GM18873 (cell line): Measurements from ENCODE around the gene BSX.

ENCODE experiments used
- ATAC-seq: cut with Tn5 transposase; IDR thresholded peaks from one replicate; pipeline ENCODE4 v1.9.1; 2021; ENCODE audit warnings: mild to moderate bottlenecking, moderate library complexity, moderate number of reproducible peaks; ENCODE audit not compliant: unreplicated experiment, low FRiP score

Gene BSX

DNA sequence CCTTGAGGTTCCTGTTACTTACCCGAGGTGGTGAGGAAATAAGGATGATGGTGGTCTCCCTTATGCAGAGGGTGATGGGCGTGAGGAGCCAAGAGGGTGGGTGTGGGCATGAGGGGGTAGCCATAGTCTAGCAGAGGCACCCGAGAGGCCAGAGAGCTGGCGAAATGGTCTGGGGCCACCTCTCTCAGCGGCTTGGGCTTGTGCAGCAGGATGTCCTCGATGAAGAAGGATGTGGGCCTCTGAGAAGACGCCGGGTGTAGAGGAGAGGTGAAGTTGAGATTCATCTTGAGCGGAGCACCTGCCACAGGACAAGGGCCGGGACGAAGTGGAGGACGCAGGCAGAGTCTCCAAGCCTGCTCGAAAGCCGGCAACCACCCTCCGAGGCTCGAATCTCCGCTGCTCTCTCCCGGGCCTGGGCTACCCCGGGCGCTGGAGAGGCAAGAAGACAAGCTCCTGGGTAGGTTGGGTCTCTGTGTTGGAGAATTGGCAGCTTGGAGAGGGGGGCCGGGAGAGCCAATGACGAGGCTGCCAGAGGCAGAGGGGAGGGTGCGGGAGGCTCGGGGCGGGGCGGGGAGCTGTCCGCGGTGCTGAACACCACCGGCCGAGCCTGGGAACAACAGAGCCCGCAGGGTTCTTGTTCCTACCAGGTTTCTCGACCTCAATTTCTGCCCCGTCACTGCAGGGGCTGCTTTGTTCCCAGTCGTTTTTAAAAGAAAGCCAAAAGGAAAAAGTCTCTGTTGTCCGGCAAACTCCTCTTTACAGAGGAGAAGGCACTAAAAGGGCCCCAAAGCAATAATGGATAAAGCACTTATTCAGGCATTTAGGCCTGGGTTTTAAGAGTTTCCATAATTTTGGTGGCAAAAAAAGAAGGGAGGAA, at the start of gene BSX:
Gene BSX (minus strand): TSS at position 447 of the 877 bp plus-strand sequence. CDS start 163 bp downstream, at position 284.
- no peak for ATAC-seq

DNA sequence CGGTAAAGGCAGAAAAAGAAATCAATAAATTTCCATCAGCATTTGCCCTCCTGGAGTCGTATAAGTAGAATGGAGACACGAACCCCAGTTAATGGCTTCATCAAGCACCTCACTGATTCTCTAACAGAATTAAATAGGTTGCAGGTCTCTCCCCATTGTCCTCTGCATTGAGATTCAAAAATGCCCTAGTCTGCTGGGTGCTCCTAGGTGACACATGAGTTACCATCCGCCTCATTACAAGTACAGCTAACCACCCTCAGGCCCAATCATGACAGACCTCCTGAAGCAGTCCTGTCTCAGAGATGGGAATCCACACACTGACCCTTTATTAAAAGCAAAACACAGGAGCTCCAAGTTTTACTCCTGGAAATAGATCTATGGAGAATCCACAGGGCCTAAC, 48.9 kb upstream of the BSX start:
- ATAC-seq, result no peak

- no peak for ATAC-seq
These were observed 39.3 kb upstream of the BSX start for GRCh38 chr11:123020968-123021367.

- ATAC-seq, result no peak
These were observed 37.1 kb upstream of the BSX start for GRCh38 chr11:123018702-123019101.

DNA sequence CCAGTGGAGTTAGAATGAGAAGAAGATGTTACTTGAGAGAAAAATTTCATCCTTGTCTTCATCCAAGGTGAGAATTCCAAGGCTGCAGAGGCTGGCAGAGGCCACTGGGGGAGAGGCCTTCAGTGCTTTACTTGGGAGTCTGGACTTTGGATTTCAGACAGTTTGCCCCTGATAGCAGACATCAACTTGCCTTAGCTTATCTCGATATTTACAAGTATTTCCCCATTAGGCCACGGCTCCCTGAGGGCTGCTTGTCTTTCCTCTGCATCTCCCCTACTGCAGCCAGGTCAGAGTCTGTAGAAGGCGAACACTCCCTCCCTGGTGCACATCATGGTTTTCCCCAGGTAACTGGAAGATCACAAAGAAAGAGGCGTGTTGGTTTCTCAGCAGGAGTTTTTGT, 29.9 kb upstream of the BSX start:
- no peak for ATAC-seq

- no peak for ATAC-seq
These were observed 25.4 kb upstream of the BSX start for GRCh38 chr11:123006860-123007542.

DNA sequence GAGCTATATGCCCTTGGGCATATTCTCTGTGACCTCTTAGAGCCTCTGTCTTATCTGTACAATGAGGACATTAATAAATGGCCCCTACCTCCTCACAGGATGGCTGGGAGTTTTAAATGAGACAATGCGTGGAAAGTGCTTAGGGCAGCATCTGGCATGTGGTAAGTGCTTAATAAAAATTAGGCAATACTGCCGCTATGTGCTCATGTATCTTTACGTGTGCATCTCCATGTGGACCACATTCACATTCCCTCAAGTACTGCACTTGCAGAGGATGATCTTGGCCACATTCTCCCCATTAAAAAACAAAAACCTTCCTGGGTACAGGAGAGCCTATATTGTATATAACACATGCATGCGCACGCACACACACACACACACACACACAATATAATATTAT, 19.1 kb upstream of the BSX start:
- no peak for ATAC-seq

GRCh38 chr11:122998727-122999366, 17.2 kb upstream of the BSX start:
- no peak for ATAC-seq

GRCh38 chr11:122995526-122995925, 13.9 kb upstream of the BSX start:
- no peak for ATAC-seq

DNA sequence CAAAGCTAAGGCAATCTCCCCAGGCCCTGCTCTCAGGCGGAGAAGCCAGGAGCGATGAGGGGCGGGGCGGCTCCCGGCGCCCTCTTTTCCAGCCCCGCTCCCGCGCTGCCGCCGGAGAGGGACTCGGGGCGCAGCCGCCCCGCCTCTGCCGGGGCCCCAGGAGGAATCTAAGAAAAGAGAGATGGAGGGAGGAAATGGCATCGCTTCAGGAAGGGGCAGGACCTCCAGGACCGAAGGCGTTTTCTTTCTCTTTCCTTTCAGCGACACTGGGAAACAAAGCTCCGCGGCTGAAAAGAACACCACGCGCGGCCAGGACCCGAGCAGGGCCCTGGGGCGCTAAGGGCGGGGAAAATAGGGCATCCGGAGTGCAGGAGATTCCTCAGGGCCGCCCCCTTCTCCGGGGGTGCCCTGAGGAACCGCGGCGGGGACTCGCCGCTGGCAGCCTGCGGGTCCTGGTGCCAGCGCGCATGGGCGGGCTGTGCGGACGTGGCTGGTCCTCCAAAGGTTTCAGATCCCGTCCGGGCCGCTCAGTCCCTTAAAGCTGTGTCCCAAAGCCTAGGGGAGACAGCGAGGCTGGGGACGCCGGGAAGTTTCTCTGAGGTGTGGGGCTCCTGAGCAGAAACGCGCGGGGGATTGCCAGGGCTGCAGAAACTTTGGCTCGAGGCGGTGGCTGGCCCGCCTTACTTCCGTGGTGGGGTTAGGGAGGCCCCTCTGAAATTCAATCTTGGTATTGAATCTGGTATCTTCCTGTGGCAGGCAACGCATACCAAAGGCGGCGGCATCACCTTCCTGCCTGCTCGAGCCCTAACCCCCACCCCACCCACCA, 2.8 kb upstream of the BSX start:
- no peak for ATAC-seq

GRCh38 chr11:122983438-122984185, 2.0 kb upstream of the BSX start:
- ATAC-seq, result no peak

- ATAC-seq, result no peak
These were observed 1.6 kb downstream of the BSX start for GRCh38 chr11:122979815-122980595.

DNA sequence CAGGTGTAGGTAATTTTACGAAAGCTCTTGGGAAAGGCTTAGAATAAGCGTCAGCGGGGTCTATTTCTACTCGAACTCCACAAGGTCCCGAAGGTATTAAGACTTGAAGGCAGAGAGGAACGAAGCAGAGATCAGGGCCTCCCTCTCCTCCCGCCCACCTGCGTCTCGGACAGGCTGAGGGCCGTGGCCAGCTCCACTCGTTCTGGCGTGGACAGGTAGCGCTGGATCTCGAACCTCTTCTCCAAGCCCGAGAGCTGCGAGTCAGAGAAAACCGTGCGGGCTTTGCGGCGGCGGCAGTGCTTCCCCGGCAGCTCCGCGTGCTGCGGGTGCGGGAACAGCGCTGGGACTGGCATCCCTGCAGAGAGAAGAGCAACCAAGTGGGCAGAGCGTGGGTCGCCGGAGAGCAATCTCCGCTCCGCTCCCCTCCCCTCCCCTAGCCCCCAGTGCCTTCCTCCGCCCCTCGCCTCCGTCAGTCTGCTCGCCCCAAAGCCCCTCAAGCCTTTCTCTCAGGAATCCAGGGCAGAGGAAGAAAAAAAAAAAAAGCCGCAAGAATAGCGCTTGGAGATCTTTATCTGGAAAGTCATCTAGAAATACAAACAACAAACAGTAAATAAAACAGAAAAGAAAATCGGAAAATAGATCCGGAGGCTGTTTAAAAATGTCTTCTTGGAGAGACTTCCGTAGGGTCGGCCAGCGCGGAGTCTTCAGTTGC, 2.4 kb downstream of the BSX start:
- no peak for ATAC-seq

DNA sequence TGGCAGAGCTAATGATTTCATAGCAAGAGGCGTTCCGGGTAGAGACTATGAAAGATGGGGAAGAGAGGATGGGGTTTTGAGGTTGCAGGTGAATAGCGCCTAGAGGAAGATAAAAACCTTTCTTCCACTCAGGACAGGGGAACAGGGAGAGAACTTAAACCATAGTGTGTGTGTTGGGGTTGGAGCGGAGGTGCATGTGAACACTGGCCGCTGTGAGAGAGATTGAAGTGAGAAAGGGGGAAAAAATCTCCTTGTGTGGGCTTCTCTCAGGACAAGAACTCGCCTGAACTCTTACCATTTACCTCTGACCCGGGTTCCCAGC, 3.4 kb downstream of the BSX start:
- no peak for ATAC-seq

- ATAC-seq, result no peak
These were observed 4.0 kb downstream of the BSX start for GRCh38 chr11:122977470-122978298.

- no peak for ATAC-seq
These were observed 4.7 kb downstream of the BSX start for GRCh38 chr11:122976734-122977469.
